ENCODE data around the gene SSX4B. TPM values are rescaled to one million over a fixed set of nuclear protein-coding genes. Genes with fewer than 3 reads are reported as not detected.
"Not testable (repeated sequence)": the region's sequence is repeated elsewhere in the genome, so short reads cannot be mapped to it uniquely, and the experiment has no call there.

The SSX4B gene
- total and polyA plus RNA-seq, 8 donors = not detected

DNA sequence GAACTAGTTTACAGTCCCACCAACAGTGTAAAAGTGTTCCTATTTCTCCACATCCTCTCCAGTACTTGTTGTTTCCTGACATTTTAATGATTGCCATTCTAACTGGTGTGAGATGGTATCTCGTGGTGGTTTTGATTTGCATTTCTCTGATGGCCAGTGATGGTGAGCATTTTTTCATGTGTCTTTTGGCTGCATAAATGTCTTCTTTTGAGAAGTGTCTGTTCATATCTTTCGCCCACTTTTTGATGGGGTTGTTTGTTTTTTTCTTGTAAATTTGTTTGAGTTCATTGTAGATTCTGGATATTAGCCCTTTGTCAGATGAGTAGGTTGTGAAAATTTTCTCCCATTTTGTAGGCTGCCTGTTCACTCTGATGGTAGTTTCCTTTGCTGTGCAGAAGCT is 14.8 kb downstream of the SSX4B start:
- 60 to 79% methylated on average over 1 of the region's 2 CpGs for WGBS, 2 donors
- ATAC-seq; H3K4me3 ChIP-seq; H3K27ac ChIP-seq; FAIRE-seq; H3K27me3 ChIP-seq; H3K9me3 ChIP-seq; H3K4me1 ChIP-seq; DNase-seq; H3K36me3 ChIP-seq; intact Hi-C loops (cut with DNase I): not testable (repeated sequence)

DNA sequence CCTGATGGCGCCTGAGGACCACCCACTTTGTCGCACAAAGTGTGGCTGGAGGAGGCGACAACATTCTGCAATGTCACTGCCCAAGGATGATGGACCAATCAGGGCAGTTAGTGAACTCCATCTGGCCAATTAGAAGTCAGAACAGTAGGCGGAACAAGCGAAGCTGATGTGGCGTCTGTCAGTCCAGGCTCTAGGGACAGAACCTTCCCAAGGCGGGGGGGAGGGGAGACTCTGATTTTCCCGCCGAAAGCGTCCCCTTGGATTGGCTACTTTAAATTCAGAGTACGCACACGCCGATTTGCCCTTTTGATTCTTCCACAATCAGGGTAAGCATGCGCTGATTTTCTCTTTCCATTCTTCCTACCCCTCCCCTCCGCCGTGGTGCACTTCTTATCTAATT is 28.5 kb downstream of the SSX4B start, which contains the start of gene SSX4:
Gene SSX4, plus strand, starts transcription at position 301 of the 400 bp plus-strand sequence. CDS start 515 bp downstream, outside the sequence.
- H3K27me3 ChIP-seq; H3K27ac ChIP-seq; FAIRE-seq; intact Hi-C loops (cut with DNase I); ATAC-seq; H3K36me3 ChIP-seq; DNase-seq; H3K4me1 ChIP-seq; H3K9me3 ChIP-seq; H3K4me3 ChIP-seq: not testable (repeated sequence)
- WGBS, 2 donors = no CpG with 5 or more reads among the region's 16 CpGs

DNA sequence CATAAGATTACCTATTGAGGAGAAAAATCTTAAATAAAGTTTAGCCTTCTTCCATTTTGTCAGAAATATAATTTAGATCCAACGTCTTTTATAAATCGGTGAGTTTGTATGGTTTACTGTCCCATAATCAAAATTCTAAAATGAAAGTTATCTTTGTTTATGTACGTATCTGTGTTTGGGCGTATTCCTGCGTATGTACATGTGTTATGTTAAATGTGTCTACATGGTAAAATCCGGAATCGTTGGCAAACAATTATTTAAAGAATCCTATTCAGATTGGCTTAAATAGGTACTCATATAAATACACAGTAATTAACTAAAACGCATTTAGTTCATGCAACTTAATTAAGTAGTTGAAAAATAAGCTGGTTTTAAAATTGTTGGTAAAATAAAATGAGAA is 41.4 kb downstream of the SSX4B start:
- H3K4me1 ChIP-seq; intact Hi-C loops (cut with DNase I); H3K9me3 ChIP-seq; H3K27me3 ChIP-seq; H3K27ac ChIP-seq; H3K36me3 ChIP-seq; H3K4me3 ChIP-seq; ATAC-seq; DNase-seq: not testable (repeated sequence)
- no CpG with 5 or more reads among the region's 8 CpGs for WGBS, 2 donors
- FAIRE-seq = peak; percentile 93

DNA sequence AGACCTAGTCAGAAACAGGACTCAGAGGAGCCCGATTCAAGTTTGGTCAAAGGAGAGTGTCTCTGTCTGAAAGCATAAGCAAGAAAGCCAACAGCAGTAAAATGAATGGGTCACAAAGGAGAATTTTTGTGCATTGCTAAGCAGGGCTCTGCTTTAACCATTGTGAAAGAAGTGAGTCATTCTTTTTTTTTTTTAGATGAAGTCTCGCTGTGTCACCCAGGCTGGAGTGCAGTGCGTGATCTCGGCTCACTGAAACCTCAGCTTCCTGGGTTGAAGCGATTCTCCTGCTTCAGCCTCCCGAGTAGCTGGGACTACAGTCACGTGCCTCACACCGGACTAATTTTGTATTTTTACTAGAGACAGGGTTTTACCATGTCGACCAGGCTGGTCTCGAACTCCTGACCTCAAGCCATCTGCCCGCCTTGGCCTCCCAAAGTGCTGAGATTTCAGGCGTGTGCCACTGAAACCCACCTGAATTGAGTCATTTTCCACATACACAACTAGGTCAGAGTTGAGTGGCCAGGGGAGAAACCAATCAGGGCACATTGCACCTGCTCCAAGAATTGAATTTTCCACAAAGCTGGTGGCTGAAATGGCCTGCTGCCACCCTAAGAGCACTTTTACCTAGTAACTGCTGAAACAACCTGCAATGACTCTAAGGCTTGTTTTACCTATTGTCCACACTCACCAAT is 43.9 kb downstream of the SSX4B start:
- H3K9me3 ChIP-seq; H3K27ac ChIP-seq; H3K36me3 ChIP-seq; H3K27me3 ChIP-seq; H3K4me1 ChIP-seq; intact Hi-C loops (cut with DNase I); H3K4me3 ChIP-seq; FAIRE-seq; DNase-seq; ATAC-seq: not testable (repeated sequence)
- no CpG with 5 or more reads among the region's 12 CpGs for WGBS, 2 donors

DNA sequence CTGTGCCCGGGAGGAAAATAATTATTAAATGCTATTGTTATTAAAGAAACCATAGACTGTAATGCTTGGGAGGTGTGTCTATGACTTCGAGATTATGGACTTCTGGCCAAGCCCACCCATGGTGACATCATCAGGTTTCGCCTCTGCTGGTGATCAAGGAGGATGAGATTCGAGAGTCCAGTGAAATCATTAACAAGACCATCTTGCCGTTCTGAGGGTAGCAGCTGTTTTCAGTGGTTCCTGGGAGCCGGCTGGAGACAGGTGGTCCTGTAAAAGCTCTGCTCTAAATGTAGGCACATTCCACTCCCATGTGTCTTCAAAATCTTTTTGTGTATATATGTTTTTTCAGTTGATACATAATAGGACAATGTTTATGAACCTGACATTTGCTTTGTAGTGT is 52.5 kb downstream of the SSX4B start:
- DNase-seq; H3K27me3 ChIP-seq; FAIRE-seq; H3K4me1 ChIP-seq; H3K36me3 ChIP-seq; ATAC-seq; H3K9me3 ChIP-seq; intact Hi-C loops (cut with DNase I); H3K27ac ChIP-seq; H3K4me3 ChIP-seq: not testable (repeated sequence)
- 46 to 64% methylated on average over 5 to 6 of the region's 6 CpGs for WGBS, 2 donors

DNA sequence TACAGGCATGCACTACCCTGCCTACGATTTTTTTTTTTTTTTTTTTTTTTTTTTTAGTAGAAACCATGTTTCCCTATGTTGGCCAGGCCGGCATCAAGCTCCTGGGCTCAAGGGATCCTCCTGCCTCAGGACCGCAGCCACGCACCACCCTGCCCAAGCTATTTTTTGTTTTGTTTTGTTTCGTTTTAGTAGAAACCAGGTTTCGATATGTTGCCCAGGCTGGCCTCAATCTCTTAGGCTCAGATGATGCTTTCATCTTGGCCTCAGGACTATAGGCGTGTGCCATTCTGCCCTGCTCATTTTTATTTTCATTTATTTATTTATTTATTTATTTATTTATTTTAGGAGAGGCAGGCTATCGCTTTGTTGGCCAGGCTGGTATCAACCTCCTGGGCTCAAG is 54.1 kb downstream of the SSX4B start:
- no peak for FAIRE-seq
- WGBS, 2 donors = 82 to 87% methylated on average over 8 of the region's 8 CpGs
- ATAC-seq = no peak
- TF ChIP-seq, protein P1, sequence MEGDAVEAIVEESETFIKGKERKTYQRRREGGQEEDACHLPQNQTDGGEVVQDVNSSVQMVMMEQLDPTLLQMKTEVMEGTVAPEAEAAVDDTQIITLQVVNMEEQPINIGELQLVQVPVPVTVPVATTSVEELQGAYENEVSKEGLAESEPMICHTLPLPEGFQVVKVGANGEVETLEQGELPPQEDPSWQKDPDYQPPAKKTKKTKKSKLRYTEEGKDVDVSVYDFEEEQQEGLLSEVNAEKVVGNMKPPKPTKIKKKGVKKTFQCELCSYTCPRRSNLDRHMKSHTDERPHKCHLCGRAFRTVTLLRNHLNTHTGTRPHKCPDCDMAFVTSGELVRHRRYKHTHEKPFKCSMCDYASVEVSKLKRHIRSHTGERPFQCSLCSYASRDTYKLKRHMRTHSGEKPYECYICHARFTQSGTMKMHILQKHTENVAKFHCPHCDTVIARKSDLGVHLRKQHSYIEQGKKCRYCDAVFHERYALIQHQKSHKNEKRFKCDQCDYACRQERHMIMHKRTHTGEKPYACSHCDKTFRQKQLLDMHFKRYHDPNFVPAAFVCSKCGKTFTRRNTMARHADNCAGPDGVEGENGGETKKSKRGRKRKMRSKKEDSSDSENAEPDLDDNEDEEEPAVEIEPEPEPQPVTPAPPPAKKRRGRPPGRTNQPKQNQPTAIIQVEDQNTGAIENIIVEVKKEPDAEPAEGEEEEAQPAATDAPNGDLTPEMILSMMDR (IDR thresholded peaks at IDR 0.05) = no peak
- H3K27me3 ChIP-seq = no peaks in the 10 kb centered on the region
- no peaks in the 10 kb centered on the region for H3K4me1 ChIP-seq
- H3K36me3 ChIP-seq = no peaks in the 10 kb centered on the region
- no peak for DNase-seq
- H3K9me3 ChIP-seq = no peaks in the 10 kb centered on the region
- H3K27ac ChIP-seq = no peak overlapping the region
- intact Hi-C loops (cut with DNase I) = no loop called here
- no peak overlapping the region for H3K4me3 ChIP-seq

DNA sequence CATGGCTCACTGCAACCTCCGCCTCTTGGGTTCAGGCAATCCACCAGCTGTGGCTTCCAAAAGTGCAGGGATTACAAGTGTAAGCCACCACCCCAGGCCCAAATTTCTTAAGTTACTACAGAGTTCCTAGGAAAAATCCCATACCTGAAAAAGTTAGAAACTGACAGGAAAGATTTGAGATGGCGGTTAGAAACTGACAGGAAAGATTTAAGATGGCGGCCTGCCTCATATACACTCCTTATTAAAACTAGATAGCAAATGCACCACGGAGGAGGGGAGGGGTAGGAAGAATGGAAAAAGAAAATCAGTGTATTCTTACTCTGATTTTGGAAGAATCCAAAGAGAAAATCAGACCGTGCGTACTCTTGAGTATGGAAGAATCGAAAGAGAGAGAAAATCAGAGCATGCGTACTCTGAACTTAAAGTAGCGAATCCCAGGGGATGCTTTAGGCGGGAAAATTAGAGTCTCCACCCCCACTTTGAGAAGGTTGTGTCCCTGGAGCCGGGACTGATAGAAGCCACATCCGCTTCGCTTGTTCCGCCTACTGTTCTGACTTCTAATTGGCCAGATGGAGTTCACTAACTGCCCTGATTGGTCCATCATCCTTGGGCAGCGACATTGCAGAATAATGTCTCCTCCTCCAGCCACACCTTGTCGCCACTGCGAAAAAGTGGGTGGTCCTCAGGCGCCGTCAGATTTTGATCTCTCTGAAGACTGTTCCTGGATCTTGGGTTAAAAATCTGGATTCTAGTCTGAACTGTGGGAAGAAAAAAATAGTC is 55.3 kb downstream of the SSX4B start, which contains the start of gene SSX3:
Gene SSX3, minus strand, starts transcription at position 389 of the 780 bp plus-strand sequence. CDS start 1,454 bp downstream, outside the sequence.
- H3K27ac ChIP-seq; FAIRE-seq; H3K27me3 ChIP-seq; DNase-seq; H3K4me1 ChIP-seq; H3K9me3 ChIP-seq; ATAC-seq; intact Hi-C loops (cut with DNase I); H3K36me3 ChIP-seq; H3K4me3 ChIP-seq: not testable (repeated sequence)
- WGBS, 2 donors = 85 to 87% methylated on average over 15 to 19 of the region's 19 CpGs

Other genes with a start within 250 kb of the SSX4B start
- not detected for gene SSX5, start 215.2 kb downstream of the SSX4B start, total RNA-seq
- gene SSX5, start 215.2 kb downstream of the SSX4B start, polyA plus RNA-seq = not detected
- under 1 TPM in 1 of 6 donors, not detected in 5; 0.19 TPM for gene SSX1, start 156.6 kb downstream of the SSX4B start, total RNA-seq
- gene SSX1, start 156.6 kb downstream of the SSX4B start, polyA plus RNA-seq = not detected
- not detected for gene SSX3, start 55.3 kb downstream of the SSX4B start, total RNA-seq
- gene SSX3, start 55.3 kb downstream of the SSX4B start, polyA plus RNA-seq = not detected
- not detected for gene SSX4, start 28.4 kb downstream of the SSX4B start, total RNA-seq
- not detected for gene SSX4, start 28.4 kb downstream of the SSX4B start, polyA plus RNA-seq
- gene SLC38A5, start 58.3 kb upstream of the SSX4B start, total RNA-seq = 100 to 1,000 TPM in 4 of 6 donors, 10 to 100 TPM in 2; 63.3 to 235 (median 140) TPM
- gene SLC38A5, start 58.3 kb upstream of the SSX4B start, polyA plus RNA-seq = 100 to 1,000 TPM; 250 to 373 TPM
- gene FTSJ1, start 64.2 kb upstream of the SSX4B start, total RNA-seq = 10 to 100 TPM; 14.8 to 24.0 (median 17.9) TPM
- 10 to 100 TPM; 32.2 to 35.5 TPM for gene FTSJ1, start 64.2 kb upstream of the SSX4B start, polyA plus RNA-seq
- gene PORCN, start 97.0 kb upstream of the SSX4B start, total RNA-seq = 1 to 10 TPM; 2.9 to 4.0 (median 3.7) TPM
- gene PORCN, start 97.0 kb upstream of the SSX4B start, polyA plus RNA-seq = 1 to 10 TPM; 7.5 to 8.5 TPM
- 10 to 100 TPM; 13.3 to 21.5 (median 19.8) TPM for gene EBP, start 109.8 kb upstream of the SSX4B start, total RNA-seq
- gene EBP, start 109.8 kb upstream of the SSX4B start, polyA plus RNA-seq = 10 to 100 TPM; 38.1 to 43.4 TPM
- 1 to 10 TPM; 4.4 to 9.9 (median 5.5) TPM for gene TBC1D25, start 127.8 kb upstream of the SSX4B start, total RNA-seq
- gene TBC1D25, start 127.8 kb upstream of the SSX4B start, polyA plus RNA-seq = 1 to 10 TPM; 5.0 to 6.9 TPM
- 100 to 1,000 TPM in 3 of 6 donors, 10 to 100 TPM in 3; 42.0 to 314 (median 124) TPM for gene RBM3, start 162.5 kb upstream of the SSX4B start, total RNA-seq
- gene RBM3, start 162.5 kb upstream of the SSX4B start, polyA plus RNA-seq = 100 to 1,000 TPM; 141 to 227 TPM
- 100 to 1,000 TPM; 107 to 213 (median 150) TPM for gene WDR13, start 185.5 kb upstream of the SSX4B start, total RNA-seq
- 100 to 1,000 TPM; 422 to 552 TPM for gene WDR13, start 185.5 kb upstream of the SSX4B start, polyA plus RNA-seq

Data from pancreas (tissue), 10 donors.